Prostate gland (tissue), 2 donors: ENCODE data around the gene VEZT. TPM values are rescaled to one million over a fixed set of nuclear protein-coding genes. Genes with fewer than 3 reads are reported as not detected.

Experiments
- DNase-seq: peaks from one replicate; pipeline ENCODE4 v3.0.0-alpha.2; 2019; ENCODE audit warnings: low spot score
- H3K27ac ChIP-seq, 2 donors: fragments of 200-600 bp; sonication (generic); 2 replicates each; pipeline ENCODE4 v1.5.1; 2017 to 2019
- H3K27me3 ChIP-seq: fragments of 200-600 bp; sonication (generic); replicated peaks from 2 replicates; pipeline ENCODE4 v1.5.1; 2019; ENCODE audit not compliant: insufficient read depth
- H3K36me3 ChIP-seq, 2 donors: fragments of 200-600 bp; sonication (generic); 1 replicate in 1 of 2; 2 replicates in 1 of 2; pipeline versions ENCODE4 v1.5.1 to v1.8.1; 2017 to 2019
- H3K4me1 ChIP-seq: fragments of 200-600 bp; sonication (generic); replicated peaks from 2 replicates; pipeline ENCODE4 v1.5.1; 2019
- H3K4me3 ChIP-seq, 2 donors: fragments of 200-600 bp; sonication (generic); 2 replicates each; pipeline ENCODE4 v1.5.1; 2017 to 2019
- H3K9me3 ChIP-seq: fragments of 200-600 bp; sonication (generic); 2 replicates; pipeline ENCODE4 v1.5.1; 2017
- CTCF ChIP-seq, 4 experiments: fragments of 200-600 bp in 2 of 4; fragments of 450-650 bp in 2 of 4; sonication (generic) in 2 of 4; IDR thresholded peaks; 1 replicate in 3 of 4; 2 replicates in 1 of 4; pipeline ENCODE4 v1.5.1; 2016 to 2019; ENCODE audit warnings: antibody characterized with exemption in 4 of 4, mild to moderate bottlenecking in 2 of 4, moderate library complexity in 2 of 4
- POLR2A ChIP-seq: fragments of 450-650 bp; IDR thresholded peaks from one replicate; pipeline ENCODE4 v1.6.1; 2016; ENCODE audit warnings: antibody characterized with exemption, mild to moderate bottlenecking
- POLR2AphosphoS5 ChIP-seq: sonication (generic); formaldehyde crosslinking; IDR thresholded peaks from one replicate; pipeline ENCODE4 v1.6.1; 2017; ENCODE audit warnings: antibody characterized with exemption
- WGBS: methylation state at CpG from one replicate; pipeline ENCODE4 v1.1.5; 2018; 5-methylcytosine and 5-hydroxymethylcytosine counted together
- intact Hi-C: fragments of 100-400 bp; cut with DNase I; formaldehyde crosslinking; loops from one replicate; pipeline ENCODE4 v1.14.2; 2022
- total RNA-seq, 2 donors: library from RNA; depleted of rRNA; stranded (reverse); fragments of >200 nt; gene quantifications; one replicate each; pipeline ENCODE4 v1.1.0, GENCODE V29; 2016

Gene VEZT
- total RNA-seq, 2 donors from 2014 or later, result 37.4 to 81.6 TPM

DNA sequence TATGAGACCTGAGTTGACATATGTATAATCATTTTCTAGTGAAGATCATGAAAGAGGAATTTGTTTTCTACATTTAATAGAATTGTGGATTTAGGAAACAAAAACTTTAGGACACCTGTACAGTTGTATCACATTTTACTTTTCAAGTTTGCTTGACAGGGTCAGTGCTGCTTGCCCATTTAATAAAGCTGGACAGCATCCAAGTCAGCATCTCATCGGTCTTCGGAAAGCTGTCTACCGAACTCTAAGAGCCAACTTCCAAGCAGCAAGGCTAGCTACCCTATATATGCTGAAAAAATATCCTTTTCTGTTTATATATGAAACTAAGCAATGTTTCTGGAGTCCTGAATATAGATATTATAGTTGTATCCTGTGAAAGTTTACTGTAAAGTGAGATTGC lies 52.3 kb downstream of the VEZT start:
- no peak for TF ChIP-seq CTCF (IDR thresholded peaks at IDR 0.05)
- H3K36me3 ChIP-seq, result no peaks in the 10 kb centered on the region
- H3K4me1 ChIP-seq, result no peaks in the 10 kb centered on the region
- intact Hi-C loops, result no loop called here
- 74% methylated on average over 3 of the region's 3 CpGs for WGBS
- H3K4me3 ChIP-seq, result no peak overlapping the region
- H3K9me3 ChIP-seq, result no peaks in the 10 kb centered on the region
- DNase-seq, result no peak
- no peaks in the 10 kb centered on the region for H3K27me3 ChIP-seq
- no peak overlapping the region for H3K27ac ChIP-seq

- WGBS, result 88% methylated on average over 2 of the region's 2 CpGs
- no peak for DNase-seq
- Histone ChIP-seq H3K4me1 (no peaks in the 10 kb centered on the region), H3K36me3 (no peaks in the 10 kb centered on the region), H3K9me3 (no peaks in the 10 kb centered on the region), H3K27me3 (no peaks in the 10 kb centered on the region), H3K27ac (no peak overlapping the region), H3K4me3 (no peak overlapping the region)
- TF ChIP-seq CTCF (IDR thresholded peaks at IDR 0.05), result no peak
- TF ChIP-seq POLR2AphosphoS5, result no peak
- no peak for TF ChIP-seq POLR2A
- intact Hi-C loops, result no loop called here
Observed at GRCh38 chr12:95271465-95271864, 53.9 kb downstream of the VEZT start.

GRCh38 chr12:95277139-95277538 lies 59.5 kb downstream of the VEZT start:
- no peak overlapping the region for H3K27ac ChIP-seq
- DNase-seq, result no peak
- 33% methylated on average over 1 of the region's 1 CpG for WGBS
- TF ChIP-seq CTCF (IDR thresholded peaks at IDR 0.05) (no peak), POLR2A (no peak), POLR2AphosphoS5 (no peak)
- H3K36me3 ChIP-seq, result no peaks in the 10 kb centered on the region
- no peaks in the 10 kb centered on the region for H3K4me1 ChIP-seq
- no peak overlapping the region for H3K4me3 ChIP-seq
- no peaks in the 10 kb centered on the region for H3K9me3 ChIP-seq
- H3K27me3 ChIP-seq, result no peaks in the 10 kb centered on the region
- intact Hi-C loops, result no loop called here

DNA sequence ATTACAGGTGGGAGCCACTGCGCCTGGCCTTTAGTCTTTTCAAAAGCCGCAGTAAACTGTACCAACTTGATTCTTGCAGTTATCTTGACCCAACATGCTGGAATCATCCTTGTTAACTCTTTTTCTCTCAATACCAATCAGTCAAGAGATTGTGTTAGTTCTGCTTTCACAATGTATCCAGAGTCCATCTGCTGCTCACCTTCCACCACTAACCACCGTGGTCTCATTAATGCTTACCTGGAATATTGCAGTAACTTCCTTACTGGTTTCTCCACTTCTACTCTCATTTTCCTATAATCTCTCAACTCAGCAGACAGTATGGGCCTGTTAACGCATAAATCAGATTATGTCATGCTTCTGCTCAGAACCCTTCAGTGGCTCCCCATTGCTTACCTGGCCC lies 62.2 kb downstream of the VEZT start:
- H3K36me3 ChIP-seq, result no peaks in the 10 kb centered on the region
- H3K9me3 ChIP-seq, result no peaks in the 10 kb centered on the region
- H3K27me3 ChIP-seq, result no peaks in the 10 kb centered on the region
- WGBS, result 100% methylated on average over 4 of the region's 4 CpGs
- no peaks in the 10 kb centered on the region for H3K4me1 ChIP-seq
- TF ChIP-seq CTCF (IDR thresholded peaks at IDR 0.05) (no peak), POLR2AphosphoS5 (no peak), POLR2A (no peak)
- no peak overlapping the region for H3K4me3 ChIP-seq
- intact Hi-C loops, result no loop called here
- DNase-seq, result no peak
- H3K27ac ChIP-seq, result no peak overlapping the region

GRCh38 chr12:95282266-95282665 lies 64.7 kb downstream of the VEZT start:
- 90% methylated on average over 6 of the region's 6 CpGs for WGBS
- TF ChIP-seq POLR2AphosphoS5, result no peak
- TF ChIP-seq POLR2A, result no peak
- TF ChIP-seq CTCF (IDR thresholded peaks at IDR 0.05), result no peak
- intact Hi-C loops, result no loop called here
- no peak overlapping the region for H3K27ac ChIP-seq
- H3K4me1 ChIP-seq, result no peaks in the 10 kb centered on the region
- H3K4me3 ChIP-seq, result no peak overlapping the region
- DNase-seq, result no peak
- H3K36me3 ChIP-seq, result no peaks in the 10 kb centered on the region
- no peaks in the 10 kb centered on the region for H3K27me3 ChIP-seq
- H3K9me3 ChIP-seq, result no peaks in the 10 kb centered on the region
